ENCODE measurements around the gene TBXT.

The TBXT gene

GRCh38 chr6:166112580-166112979, 55.1 kb downstream of the TBXT start:
- no peak for DNase-seq

GRCh38 chr6:166109608-166110007, 58.0 kb downstream of the TBXT start:
- no peak for DNase-seq
